HCT116 (cell line): ENCODE results near the gene PPFIBP1. TPM values are rescaled to one million over a fixed set of nuclear protein-coding genes. Genes with fewer than 3 reads are reported as not detected.

ENCODE experiments used
- ATAC-seq: fragments of 200-7000 bp; cut with Tn5 transposase; 2 replicates; pipeline ENCODE4 v1.9.1; 2020; ENCODE audit warnings: mild to moderate bottlenecking, moderate library complexity
- BruUV-seq: library from RNA; stranded (reverse); fragments of 400-500 nt; replicated peaks from 2 replicates; lab custom pipeline; 2021; lab: Mats Ljungman, UMichigan
- CTCF ChIA-PET: fragments of 300-600 bp; sonication (Branson Sonifier 250); formaldehyde crosslinking; loops from one replicate; lab custom pipeline; 2021; ENCODE audit warnings: antibody characterized with exemption; lab: Charles Lee
- POLR2A ChIA-PET: fragments of 300-600, 350-600 bp; sonication (Branson Sonifier 250); formaldehyde crosslinking; loops from one replicate; lab custom pipeline; 2021; ENCODE audit warnings: antibody characterized with exemption; lab: Charles Lee
- RAD21 ChIA-PET, 2 experiments: fragments of 300-600 bp; sonication (Branson Sonifier 250); formaldehyde crosslinking; loops; one replicate each; lab custom pipeline; 2023; ENCODE audit warnings: low total read pairs in 2 of 2; ENCODE audit not compliant: uncharacterized antibody in 2 of 2, unreplicated experiment in 2 of 2, low non-redundant PET in 1 of 2; lab: Charles Lee
- DNase-seq: peaks from one replicate; pipeline ENCODE4 v3.0.0-alpha.2; 2010; ENCODE audit warnings: low read depth, low spot score
- H2AFZ ChIP-seq: fragments of 200-600 bp; shearing (Covaris generic), sonication (generic); 2 replicates; pipeline ENCODE4 v1.6.1; 2017; ENCODE audit warnings: low read depth, mixed run types, mixed read lengths, antibody characterized with exemption, low read length; ENCODE audit not compliant: poor library complexity, severe bottlenecking
- H3K27ac ChIP-seq: 2 replicates; pipeline ENCODE4 v1.5.1; 2012; ENCODE audit warnings: low read depth, low read length
- H3K27me3 ChIP-seq: fragments of 200-600 bp; sonication (generic); 2 replicates; pipeline ENCODE4 v1.6.1; 2016; ENCODE audit warnings: mixed run types, low read length, mixed read lengths; ENCODE audit not compliant: insufficient read depth
- H3K36me3 ChIP-seq, 2 experiments: fragments of 200-500 bp in 1 of 2; fragments of 200-600 bp in 1 of 2; sonication (Bioruptor generic) in 1 of 2; sonication (generic) in 1 of 2; 2 replicates each; pipeline versions ENCODE4 v1.5.1 to v1.6.1; 2014 to 2016; ENCODE audit warnings: low read length in 2 of 2, inconsistent platforms in 1 of 2, mixed read lengths in 1 of 2, mixed run types in 1 of 2; ENCODE audit not compliant: insufficient read depth in 2 of 2, control insufficient read depth in 1 of 2
- H3K4me1 ChIP-seq, 2 experiments: fragments of 200-600 bp in 1 of 2; sonication (generic) in 1 of 2; 2 replicates each; pipeline versions ENCODE4 v1.5.1 to v1.6.1; 2012 to 2017; ENCODE audit warnings: low read length in 2 of 2, inconsistent platforms in 1 of 2, mild to moderate bottlenecking in 1 of 2, mixed read lengths in 1 of 2, mixed run types in 1 of 2, moderate library complexity in 1 of 2; ENCODE audit not compliant: insufficient read depth in 2 of 2, control insufficient read depth in 1 of 2
- H3K4me2 ChIP-seq: fragments of 200-600 bp; sonication (generic); 2 replicates; pipeline ENCODE4 v1.6.1; 2017; ENCODE audit warnings: mixed run types, low read length, mixed read lengths
- H3K4me3 ChIP-seq, 2 experiments: fragments of 200-600 bp in 1 of 2; sonication (generic) in 1 of 2; replicated peaks in 1 of 2; 2 replicates each; pipeline ENCODE4 v1.5.1; 2011 to 2016; ENCODE audit warnings: low read length in 2 of 2, control low read depth in 1 of 2, low read depth in 1 of 2, mild to moderate bottlenecking in 1 of 2, mixed read lengths in 1 of 2, mixed run types in 1 of 2
- H3K79me2 ChIP-seq: fragments of 200-600 bp; sonication (generic); 2 replicates; pipeline ENCODE4 v1.6.1; 2017; ENCODE audit warnings: mild to moderate bottlenecking, mixed run types, low read length, moderate library complexity, mixed read lengths; ENCODE audit not compliant: insufficient read depth
- H3K9ac ChIP-seq: fragments of 200-600 bp; sonication (generic); 2 replicates; pipeline ENCODE4 v1.6.1; 2016; ENCODE audit warnings: low read length, mixed read lengths
- H3K9me2 ChIP-seq: fragments of 200-600 bp; sonication (generic), shearing (Covaris generic); 2 replicates; pipeline ENCODE4 v1.6.1; 2017; ENCODE audit warnings: mixed run types, mild to moderate bottlenecking, moderate library complexity; ENCODE audit not compliant: insufficient read depth
- H3K9me3 ChIP-seq, 2 experiments: fragments of 200-500 bp in 1 of 2; fragments of 200-600 bp in 1 of 2; sonication (Bioruptor generic) in 1 of 2; sonication (generic) in 1 of 2; 2 replicates each; pipeline ENCODE4 v1.6.1; 2014 to 2017; ENCODE audit warnings: low read length in 2 of 2, mixed read lengths in 2 of 2, inconsistent platforms in 1 of 2, low read depth in 1 of 2, mild to moderate bottlenecking in 1 of 2, mixed run types in 1 of 2, moderate library complexity in 1 of 2; ENCODE audit not compliant: control insufficient read depth in 1 of 2, insufficient read depth in 1 of 2
- H4K20me1 ChIP-seq: fragments of 200-600 bp; sonication (generic), shearing (Covaris generic); 2 replicates; pipeline ENCODE4 v1.6.1; 2017; ENCODE audit warnings: mixed run types, mild to moderate bottlenecking, moderate library complexity; ENCODE audit not compliant: insufficient read depth
- CTCF ChIP-seq, 3 experiments: fragments of 200-600 bp in 1 of 3; sonication (generic) in 1 of 3; IDR thresholded peaks in 2 of 3; conservative IDR thresholded peaks in 1 of 3; 2 replicates each; pipeline ENCODE4 v1.5.1; 2012 to 2017; ENCODE audit warnings: low read depth in 2 of 3, low read length in 2 of 3, antibody characterized with exemption in 1 of 3, borderline replicate concordance in 1 of 3, control low read depth in 1 of 3, mild to moderate bottlenecking in 1 of 3, mixed read lengths in 1 of 3, mixed run types in 1 of 3, moderate library complexity in 1 of 3; ENCODE audit not compliant: insufficient read depth in 1 of 3
- EZH2 ChIP-seq: fragments of 200-600 bp; sonication (generic); IDR thresholded peaks from 2 replicates; pipeline ENCODE4 v1.6.1; 2017; ENCODE audit warnings: antibody characterized with exemption, mixed run types
- EZH2phosphoT487 ChIP-seq: fragments of 200-600 bp; IDR thresholded peaks from 2 replicates; pipeline ENCODE4 v1.6.1; 2018; ENCODE audit warnings: antibody characterized with exemption, borderline replicate concordance
- RAD21 ChIP-seq: IDR thresholded peaks from 2 replicates; pipeline ENCODE4 v1.6.1; 2012; ENCODE audit warnings: low read depth, mild to moderate bottlenecking
- intact Hi-C: fragments of 100-400 bp; cut with micrococcal nuclease; formaldehyde crosslinking; loops from 2 replicates; pipeline ENCODE4 v1.10.0; 2022
- total RNA-seq: library from RNA; stranded (reverse); gene quantifications from one replicate; pipeline ENCODE4 v1.2.1, GENCODE V29; 2021; ENCODE audit not compliant: unreplicated experiment
- TF ChIP-seq, protein P1 (sequence below): IDR thresholded peaks from 2 replicates; pipeline ENCODE4 v1.6.1; 2011; ENCODE audit warnings: mild to moderate bottlenecking, low read length, moderate library complexity; ENCODE audit not compliant: insufficient replicate concordance; ENCODE audit errors: extremely low read depth

The PPFIBP1 gene
- total RNA-seq, 1 experiment from 2014 or later = 102 TPM

GRCh38 chr12:27693403-27693802 lies 169.4 kb downstream of the PPFIBP1 start:
- ChIA-PET POLR2A (no interaction called here), RAD21 (no interaction called here)
- no peaks in the 10 kb centered on the region for H3K9me3 ChIP-seq
- no peaks in the 10 kb centered on the region for H4K20me1 ChIP-seq
- H3K4me1 ChIP-seq = no peaks in the 10 kb centered on the region
- TF ChIP-seq EZH2phosphoT487 = no peak
- no peak for TF ChIP-seq CTCF (IDR thresholded peaks at IDR 0.05 in 2 of 3, conservative IDR thresholded peaks at IDR 0.05 in 1 of 3; ENCODE audit: borderline replicate concordance in 1 of 3, insufficient read depth in 1 of 3, low read depth in 2 of 3, low read length in 2 of 3)
- no peak for TF ChIP-seq EZH2
- TF ChIP-seq, protein P1, sequence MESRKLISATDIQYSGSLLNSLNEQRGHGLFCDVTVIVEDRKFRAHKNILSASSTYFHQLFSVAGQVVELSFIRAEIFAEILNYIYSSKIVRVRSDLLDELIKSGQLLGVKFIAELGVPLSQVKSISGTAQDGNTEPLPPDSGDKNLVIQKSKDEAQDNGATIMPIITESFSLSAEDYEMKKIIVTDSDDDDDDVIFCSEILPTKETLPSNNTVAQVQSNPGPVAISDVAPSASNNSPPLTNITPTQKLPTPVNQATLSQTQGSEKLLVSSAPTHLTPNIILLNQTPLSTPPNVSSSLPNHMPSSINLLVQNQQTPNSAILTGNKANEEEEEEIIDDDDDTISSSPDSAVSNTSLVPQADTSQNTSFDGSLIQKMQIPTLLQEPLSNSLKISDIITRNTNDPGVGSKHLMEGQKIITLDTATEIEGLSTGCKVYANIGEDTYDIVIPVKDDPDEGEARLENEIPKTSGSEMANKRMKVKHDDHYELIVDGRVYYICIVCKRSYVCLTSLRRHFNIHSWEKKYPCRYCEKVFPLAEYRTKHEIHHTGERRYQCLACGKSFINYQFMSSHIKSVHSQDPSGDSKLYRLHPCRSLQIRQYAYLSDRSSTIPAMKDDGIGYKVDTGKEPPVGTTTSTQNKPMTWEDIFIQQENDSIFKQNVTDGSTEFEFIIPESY = no peak
- no peak for TF ChIP-seq RAD21
- TF ChIP-seq, all 23 proteins: peak for 0
- Histone ChIP-seq H3K36me3 (peaks cover 11 to 22% of the 10 kb centered on the region in 2 experiments), H3K27me3 (no peaks in the 10 kb centered on the region), H3K4me2 (no peak overlapping the region), H3K79me2 (no peaks in the 10 kb centered on the region), H3K9me2 (no peaks in the 10 kb centered on the region), H3K27ac (no peak overlapping the region), H2AFZ (no peak overlapping the region), H3K4me3 (no peak overlapping the region), H3K9ac (no peak overlapping the region)
- intact Hi-C loops = no loop called here
- CTCF ChIA-PET = no interaction called here
- no peak for DNase-seq
- no peak for ATAC-seq
- no TSS peak for BruUV-seq
